Fibroblast of peridontal ligament (primary cell): ENCODE data around the gene IPO9.
"Not testable (repeated sequence)": the region's sequence is repeated elsewhere in the genome, so short reads cannot be mapped to it uniquely, and the experiment has no call there.

ENCODE experiments used
- DNase-seq: peaks from one replicate; pipeline ENCODE4 v3.0.0-alpha.2; 2010; ENCODE audit errors: extremely low read depth

IPO9 gene

DNA sequence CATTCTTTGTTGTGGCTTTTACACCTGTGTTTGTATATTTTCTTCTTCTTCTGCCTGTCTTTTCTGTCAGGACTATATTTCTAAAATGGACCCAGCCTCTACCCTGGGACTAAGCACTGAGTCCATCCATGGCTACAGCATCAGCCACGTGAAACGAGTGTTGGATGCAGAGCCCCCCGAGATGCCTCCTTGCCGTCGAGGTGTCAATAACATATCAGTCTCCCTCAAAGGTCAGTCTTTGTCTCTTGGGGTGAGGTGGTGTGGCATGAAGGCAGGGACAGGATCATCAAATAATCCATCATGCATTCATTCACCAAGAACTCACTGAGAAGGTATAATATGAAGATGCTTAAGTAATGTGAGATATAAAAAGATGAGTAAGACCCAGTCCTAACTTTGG lies 19.1 kb upstream of the IPO9 start:
- no peak for DNase-seq

DNA sequence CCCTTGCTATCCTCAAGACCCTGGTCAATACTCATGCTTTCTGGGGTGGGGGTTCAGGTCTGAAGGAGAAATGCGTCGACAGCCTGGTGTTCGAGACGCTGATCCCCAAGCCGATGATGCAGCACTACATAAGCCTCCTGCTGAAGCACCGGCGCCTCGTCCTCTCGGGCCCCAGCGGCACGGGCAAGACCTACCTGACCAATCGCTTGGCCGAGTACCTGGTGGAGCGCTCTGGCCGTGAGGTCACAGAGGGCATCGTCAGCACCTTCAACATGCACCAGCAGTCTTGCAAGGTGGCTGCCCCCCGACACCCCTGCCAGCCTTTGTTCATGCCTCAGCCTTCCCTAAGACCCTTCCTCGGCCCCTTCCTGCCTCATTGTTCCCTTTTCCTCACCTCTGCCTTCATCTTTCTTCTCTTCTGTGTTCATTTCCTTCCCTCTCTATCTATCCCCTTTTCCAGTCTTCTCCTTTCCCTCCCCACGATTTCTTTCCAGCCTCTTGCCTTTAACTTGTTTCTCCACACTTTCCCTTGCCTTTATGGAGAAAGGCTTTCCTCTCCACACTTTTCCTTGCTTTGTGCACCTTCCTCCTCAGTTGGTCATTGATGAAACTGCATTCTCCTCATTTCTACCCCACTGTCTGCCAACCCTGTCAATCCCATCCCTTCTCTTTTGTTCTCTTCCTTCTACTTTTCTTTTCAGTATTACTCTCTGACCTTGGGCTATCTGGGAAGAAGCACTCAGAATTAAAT lies 18.3 kb upstream of the IPO9 start:
- DNase-seq, result no peak

DNA sequence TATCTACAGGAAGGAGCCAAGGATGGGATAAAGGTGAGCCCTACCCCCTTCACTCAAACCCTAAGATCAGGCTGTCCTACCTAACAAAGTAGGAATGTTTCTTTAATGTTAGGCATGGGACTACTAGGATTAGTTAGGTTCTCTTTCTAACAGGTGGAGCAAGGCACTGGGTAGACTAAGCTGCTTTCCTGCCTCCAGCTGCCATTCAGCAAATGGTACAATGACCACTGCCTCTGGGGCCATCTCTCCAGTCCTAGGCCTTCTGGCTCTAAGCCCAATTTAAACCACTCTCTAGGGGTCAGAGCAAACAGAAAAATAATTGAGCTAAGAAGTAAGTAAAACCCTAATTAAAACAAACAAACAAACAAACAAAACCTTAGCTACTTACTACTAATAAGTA lies 15.7 kb upstream of the IPO9 start:
- no peak for DNase-seq

DNA sequence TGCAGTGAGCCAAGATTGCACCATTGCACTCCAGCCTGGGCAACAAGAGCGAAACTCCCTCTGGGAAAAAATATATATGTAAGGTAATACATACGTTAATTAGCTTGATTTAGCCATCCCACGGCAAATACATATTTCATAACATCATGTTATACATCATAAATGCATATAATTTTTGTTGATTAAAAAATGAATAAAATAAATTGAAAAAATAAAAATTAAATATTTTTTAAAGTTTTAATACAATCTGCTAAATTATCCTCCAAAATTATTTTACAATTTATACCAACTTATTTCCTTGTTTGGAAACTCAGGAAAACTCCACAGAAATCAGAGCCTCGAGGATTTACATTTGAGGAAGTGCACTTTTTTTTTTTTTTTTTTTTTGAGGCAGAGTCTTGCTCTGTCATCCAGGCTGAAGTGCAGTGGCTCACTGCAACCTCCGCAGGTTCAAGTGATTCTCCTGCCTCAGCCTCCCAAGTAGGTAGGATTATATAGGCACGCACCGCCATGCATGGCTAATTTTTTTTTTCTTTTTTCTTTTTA lies 12.6 kb upstream of the IPO9 start:
- no peak for DNase-seq

DNA sequence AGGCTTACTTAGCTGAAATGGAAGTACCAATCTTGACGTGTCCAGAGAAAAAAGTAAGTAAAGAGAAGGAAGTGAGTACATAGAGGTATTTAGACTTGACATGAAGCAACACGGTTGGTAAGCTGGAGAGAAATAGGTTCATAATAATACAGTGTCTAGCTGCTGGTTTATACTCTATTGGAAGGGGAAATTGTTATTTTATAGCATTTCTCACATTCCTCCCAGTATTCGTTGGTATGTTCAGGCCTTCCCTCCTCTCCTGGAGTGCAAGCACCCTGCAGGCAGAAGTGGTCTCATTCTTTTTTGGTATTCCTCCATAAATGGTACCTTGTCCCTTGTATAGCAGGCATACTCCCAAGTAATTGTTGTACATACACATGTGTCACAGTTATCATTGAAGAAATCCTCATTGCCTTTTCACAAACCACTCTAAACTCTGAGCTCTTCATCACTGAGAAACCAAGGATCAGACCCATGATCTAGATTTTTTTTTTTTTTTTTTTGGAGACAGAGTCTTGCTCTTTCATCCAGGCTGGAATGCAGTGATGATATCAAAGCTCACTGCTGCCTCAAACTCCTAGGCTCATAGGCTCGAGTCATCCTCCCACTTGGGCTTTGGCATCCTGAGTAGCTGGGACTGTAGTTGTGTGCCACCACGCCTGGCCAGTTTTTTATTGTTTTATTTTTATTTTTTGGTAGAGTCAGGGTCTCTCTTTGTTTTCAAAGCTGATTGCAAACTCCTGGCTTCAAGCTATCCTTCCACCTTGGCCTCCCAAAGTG lies 9.8 kb upstream of the IPO9 start:
- DNase-seq, result no peak

DNA sequence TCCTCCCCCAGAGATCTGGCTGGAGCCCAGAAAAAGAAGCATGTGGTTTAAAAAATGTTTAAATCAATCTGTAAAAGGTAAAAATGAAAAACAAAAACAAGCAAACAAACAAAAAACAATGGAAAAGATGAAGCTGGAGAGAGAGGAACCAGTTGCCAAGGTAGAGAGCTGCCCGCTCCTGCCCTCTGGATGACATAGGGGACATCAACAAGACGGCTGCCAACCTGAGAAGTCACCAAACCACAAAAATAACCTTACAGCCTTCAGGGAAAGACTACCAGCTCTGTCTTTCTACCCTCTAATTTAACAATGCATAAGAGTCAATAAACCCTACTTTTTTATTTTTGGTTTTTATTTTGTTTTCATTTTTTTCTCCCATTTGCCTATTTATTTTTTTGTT lies 8.5 kb upstream of the IPO9 start:
- DNase-seq, result no peak

- DNase-seq, result no peak
Measured at GRCh38 chr1:201825245-201825644, 3.7 kb upstream of the IPO9 start.

DNA sequence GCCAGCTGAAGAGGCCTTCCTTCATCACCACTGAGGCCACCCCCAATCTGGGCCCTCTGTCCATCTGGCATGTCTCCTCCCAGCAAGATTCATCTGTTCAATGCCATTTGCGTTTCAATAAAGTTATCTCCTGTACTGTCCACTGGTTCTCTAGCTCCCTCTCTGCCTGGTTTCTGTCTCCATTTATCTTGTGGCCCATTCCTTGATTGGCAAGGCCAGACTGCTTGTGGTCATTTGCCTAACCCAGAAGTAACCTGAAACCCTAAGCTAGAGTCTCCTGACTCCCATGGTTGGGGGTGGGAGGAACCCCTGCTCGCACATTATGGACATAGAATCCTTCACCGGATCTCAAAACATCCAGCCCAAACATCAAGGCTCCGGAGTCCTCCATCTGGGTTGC lies 2.1 kb upstream of the IPO9 start:
- DNase-seq, result peak; percentile 58

GRCh38 chr1:201827321-201828216 lies 1.4 kb upstream of the IPO9 start:
- DNase-seq, result no peak

DNA sequence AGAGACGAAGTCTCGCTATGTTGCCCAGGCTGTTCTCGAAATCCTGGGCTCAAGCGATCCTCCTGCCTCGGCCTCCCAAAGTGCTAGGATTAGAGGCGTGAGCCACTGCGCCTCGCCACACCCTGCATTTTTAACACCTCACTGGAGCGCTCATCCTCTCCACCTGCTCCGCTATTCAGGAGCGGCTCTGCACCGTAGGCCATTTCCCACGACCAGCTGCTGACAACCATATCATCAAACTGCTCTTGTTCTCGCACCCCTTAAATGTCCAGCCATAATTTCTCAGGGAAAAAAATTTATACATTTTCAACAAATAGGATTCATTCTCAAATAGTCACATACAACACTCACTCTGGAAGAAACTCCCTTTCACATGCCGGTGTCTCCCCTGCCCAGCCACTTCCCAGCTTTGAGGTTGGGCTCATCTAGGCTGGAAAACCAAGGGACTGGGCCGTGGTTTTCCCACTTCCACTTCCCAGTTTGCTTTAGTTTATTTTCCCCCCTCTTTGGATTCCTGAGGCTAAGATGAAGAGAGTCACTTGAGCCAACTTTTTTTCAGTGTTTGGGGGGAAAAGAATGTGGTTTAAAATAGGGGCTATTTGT lies 639 bp upstream of the IPO9 start:
- no peak for DNase-seq

GRCh38 chr1:201831371-201831770 lies 2.4 kb downstream of the IPO9 start:
- no peak for DNase-seq

DNA sequence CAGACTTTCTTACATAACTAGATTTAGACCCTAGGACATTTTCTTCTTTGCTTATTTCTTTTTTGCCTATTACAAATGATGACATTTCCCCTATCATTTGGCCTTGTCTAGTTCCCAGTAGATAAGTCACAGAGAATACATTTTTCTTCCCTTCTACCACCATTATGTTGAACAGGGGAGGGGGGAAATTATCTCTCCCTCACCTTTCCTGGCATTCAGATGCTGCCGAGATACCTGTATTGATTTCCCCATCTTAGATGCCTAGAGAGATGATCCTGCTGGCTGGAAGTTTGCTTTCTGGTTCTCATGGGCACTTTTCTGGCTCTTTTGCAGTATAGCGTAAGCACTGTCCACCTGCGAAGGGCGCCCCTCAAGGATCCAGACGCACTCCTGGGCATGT lies 5.7 kb downstream of the IPO9 start:
- no peak for DNase-seq

DNA sequence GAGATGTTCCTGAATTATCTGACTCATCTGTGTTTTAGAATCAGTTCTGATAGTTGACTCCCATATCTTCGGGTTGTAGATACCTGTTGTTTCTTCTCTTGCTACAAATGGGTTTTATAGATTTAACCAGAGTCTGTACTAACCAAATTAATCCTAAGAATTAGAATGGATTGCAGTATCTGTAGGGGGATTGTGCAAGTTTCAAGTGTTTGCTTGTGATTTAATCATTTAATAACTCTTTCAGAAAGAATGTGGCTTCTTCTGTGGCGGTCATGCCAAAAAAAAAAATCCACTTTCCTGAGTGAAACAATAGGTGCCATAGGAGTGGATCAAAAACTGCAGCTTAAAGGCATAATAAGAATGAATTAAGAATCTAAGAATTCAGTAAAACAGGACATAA lies 9.4 kb downstream of the IPO9 start:
- no peak for DNase-seq

- not testable (repeated sequence) for DNase-seq
Measured at GRCh38 chr1:201839089-201839488, 10.1 kb downstream of the IPO9 start.

DNA sequence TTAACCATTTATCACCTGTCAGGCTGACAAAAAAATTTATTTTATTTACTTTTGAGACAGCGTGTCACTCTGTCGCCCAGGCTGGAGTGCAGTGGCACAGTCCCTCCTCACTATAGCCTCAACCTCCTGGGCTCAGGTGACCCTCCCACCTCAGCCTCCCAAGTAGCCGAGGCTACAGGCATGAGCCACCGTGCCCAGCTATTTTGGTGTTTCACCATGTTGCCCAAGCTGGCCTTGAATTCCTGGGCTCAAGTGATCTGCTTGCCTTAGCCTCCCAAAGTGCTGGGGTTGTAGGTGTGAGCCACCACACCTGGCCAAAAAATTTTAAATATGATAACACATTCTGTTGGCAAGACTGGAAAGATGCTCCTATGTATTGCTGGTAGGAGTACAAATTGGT lies 11.1 kb downstream of the IPO9 start:
- no peak for DNase-seq

DNA sequence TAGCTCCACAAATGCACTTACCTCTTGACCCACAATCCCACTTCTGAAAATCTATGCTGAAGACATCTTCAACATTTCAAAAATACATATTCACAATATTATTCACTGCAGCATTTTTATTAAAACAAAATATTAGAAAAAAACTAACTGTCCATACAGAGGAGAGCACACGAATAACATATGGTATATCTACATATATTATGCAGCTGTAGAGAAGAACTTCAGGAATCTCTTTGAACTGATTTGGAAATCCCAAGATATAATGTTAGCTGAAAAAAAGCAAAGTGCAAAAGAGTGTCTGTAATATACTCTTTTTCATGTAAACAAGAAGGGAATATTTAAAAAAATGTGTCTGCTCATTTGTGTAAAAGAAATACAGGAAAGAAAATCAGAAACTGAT lies 11.5 kb downstream of the IPO9 start:
- DNase-seq, result no peak

- no peak for DNase-seq
Measured at GRCh38 chr1:201841265-201841912, 12.4 kb downstream of the IPO9 start.

- no peak for DNase-seq
Measured at GRCh38 chr1:201842472-201843027, 13.6 kb downstream of the IPO9 start.

DNA sequence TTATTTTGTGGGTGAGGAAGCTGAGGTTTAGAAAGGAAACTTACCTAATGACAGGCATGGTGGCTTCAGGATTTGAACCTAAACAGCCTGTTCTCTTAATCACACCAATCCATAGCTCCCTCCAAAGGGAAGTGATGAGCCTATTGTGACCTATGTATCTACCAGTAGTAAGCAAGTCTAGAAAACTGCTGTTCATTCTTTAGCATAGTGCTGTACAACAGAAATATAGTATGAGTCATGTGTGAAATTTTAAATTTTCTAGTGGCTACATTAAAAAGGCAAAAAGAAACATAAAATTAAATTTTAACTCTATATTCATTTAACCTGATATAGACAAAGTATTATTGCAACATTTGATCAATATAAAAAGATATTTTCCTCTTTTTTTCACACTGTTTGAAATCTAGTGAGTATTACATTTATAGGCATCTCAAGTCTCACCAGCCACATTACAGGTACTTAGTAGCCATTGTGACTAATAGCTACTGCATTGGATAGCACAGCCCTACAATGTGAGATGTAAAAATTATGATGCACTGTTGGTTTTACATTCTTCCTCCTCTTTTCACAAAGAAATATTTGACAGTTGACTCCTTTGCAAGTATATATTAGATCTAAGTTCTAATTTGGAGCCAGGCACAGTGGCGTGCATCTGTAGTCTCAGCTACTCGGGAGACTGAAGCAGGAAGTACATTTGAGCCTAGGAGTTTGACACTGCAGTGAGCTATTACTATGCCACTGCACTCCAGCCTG lies 16.6 kb downstream of the IPO9 start:
- no peak for DNase-seq

DNA sequence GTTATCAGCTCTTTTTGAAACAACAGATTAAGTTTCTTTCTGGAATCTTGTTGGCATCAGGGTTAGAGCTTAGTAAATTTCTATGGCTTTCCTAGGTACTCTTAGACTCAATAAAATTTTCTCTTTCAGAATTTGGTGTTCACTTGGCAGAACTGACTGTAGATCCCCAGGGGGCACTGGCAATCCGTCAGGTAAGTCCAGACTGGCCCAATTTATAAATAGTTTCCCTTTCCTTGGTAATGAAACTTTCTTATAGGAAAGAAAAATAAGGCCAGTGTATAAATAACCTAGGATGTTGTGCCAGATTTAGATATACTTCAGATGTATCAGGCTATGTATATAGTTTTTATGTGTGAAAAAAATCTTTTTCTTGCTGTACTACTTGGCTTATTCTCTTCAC lies 18.2 kb downstream of the IPO9 start:
- no peak for DNase-seq
